Measurements from ENCODE around the gene PDE4D.
"Not testable (repeated sequence)": the region's sequence is repeated elsewhere in the genome, so short reads cannot be mapped to it uniquely, and the experiment has no call there.

PDE4D gene

GRCh38 chr5:59420596-59420995, 472.9 kb downstream of the PDE4D start:
- no peak overlapping the region for H3K4me3 ChIP-seq (ENCODE audit: low read depth, low read length)
- peak; percentile 19 for DNase-seq (ENCODE audit: low read depth)
- TF ChIP-seq CTCF (conservative IDR thresholded peaks at IDR 0.05; ENCODE audit: low read depth, low read length), result no peak

GRCh38 chr5:59418808-59419207, 474.7 kb downstream of the PDE4D start:
- DNase-seq (ENCODE audit: low read depth), result no peak
- H3K4me3 ChIP-seq (ENCODE audit: low read depth, low read length), result no peak overlapping the region
- no peak for TF ChIP-seq CTCF (conservative IDR thresholded peaks at IDR 0.05; ENCODE audit: low read depth, low read length)

DNA sequence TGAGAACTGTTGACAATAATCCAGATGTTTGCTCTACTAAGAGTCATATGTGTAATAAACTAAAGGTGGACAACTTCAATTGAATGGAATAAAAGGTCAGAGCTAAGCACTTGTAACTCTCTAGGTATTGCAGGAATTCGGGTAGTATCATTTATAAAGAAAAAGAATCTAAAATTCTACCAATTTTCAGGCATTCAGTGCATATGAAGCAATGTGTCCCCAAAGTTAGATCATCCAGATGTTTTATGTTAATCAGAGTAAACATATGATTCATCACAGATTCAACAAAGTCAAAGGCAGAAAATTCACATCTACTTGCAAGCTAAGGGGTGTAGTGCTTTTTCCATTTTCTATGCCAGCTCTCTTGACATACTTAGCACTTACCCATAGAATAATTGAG, 477.1 kb downstream of the PDE4D start:
- DNase-seq (ENCODE audit: low read depth), result peak; percentile 63
- no peak for TF ChIP-seq CTCF (conservative IDR thresholded peaks at IDR 0.05; ENCODE audit: low read depth, low read length)
- no peak overlapping the region for H3K4me3 ChIP-seq (ENCODE audit: low read depth, low read length)

DNA sequence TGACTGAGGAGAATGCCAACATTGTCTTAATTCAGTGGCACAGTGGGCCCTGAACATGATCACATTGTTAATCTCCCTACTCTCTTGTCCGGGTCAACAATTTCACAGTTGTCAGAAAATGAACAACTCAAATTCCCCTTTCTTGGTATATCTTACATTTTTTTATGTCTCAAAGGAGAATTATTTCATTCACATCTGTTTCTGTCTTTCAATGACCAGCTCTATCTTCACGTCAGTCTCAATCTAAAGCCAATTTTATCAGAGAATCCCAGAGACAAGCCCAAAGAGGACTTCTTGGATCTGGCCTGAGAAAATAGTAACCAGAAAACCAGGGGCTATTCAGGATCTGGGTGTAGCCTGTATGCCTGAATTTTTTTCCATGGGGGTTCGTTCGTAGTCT, 477.5 kb downstream of the PDE4D start:
- DNase-seq (ENCODE audit: low read depth), result no peak
- TF ChIP-seq CTCF (conservative IDR thresholded peaks at IDR 0.05; ENCODE audit: low read depth, low read length), result no peak

GRCh38 chr5:59412428-59412827, 481.1 kb downstream of the PDE4D start:
- DNase-seq (ENCODE audit: low read depth), result no peak
- no peak for TF ChIP-seq CTCF (conservative IDR thresholded peaks at IDR 0.05; ENCODE audit: low read depth, low read length)
- no peak overlapping the region for H3K4me3 ChIP-seq (ENCODE audit: low read depth, low read length)

More for the DNA sequence above, 477.5 kb downstream of the PDE4D start:
- H3K4me3 ChIP-seq (ENCODE audit: low read depth, low read length), result no peak overlapping the region

DNA sequence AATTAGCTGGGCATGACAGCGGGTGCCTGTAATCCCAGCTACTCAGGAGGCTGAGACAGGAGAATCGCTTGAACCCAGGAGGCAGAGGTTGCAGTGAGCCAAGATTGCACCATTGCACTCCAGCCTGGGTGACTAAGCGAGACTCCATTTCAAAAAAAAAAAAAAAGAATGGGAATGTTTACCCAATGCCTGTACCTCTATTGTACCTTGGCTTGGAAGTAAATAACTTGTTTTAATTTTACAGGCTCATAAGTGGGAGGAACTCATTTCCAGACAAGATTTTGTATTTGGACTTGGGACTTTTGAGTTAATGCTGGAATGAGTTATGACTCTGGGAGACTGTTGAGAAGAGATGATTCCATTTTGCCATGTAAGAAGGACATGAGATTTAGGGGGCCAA, 484.5 kb downstream of the PDE4D start:
- not testable (repeated sequence) for DNase-seq (ENCODE audit: low read depth); H3K4me3 ChIP-seq (ENCODE audit: low read depth, low read length)

DNA sequence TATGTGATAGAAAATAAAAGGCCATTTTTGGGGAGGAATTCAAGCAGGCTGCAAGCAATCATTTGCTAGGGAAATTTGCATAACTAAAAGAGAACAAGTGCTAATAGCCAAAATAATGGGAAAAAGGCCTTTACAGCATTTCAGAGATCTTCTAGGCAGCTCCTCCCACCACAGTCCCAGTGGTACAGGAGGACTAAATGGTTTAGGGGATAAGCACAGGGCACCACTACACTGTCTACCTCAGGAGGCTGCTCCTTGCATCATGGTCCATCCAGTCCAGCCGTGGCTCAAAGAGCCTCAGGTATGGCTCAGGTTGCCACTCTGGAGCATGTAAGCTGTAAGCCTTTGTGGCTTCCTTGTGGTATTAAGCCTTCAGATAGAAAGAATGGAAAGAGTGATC, 485.6 kb downstream of the PDE4D start:
- no peak for DNase-seq (ENCODE audit: low read depth)
- no peak for TF ChIP-seq CTCF (conservative IDR thresholded peaks at IDR 0.05; ENCODE audit: low read depth, low read length)
- H3K4me3 ChIP-seq (ENCODE audit: low read depth, low read length), result no peak overlapping the region

DNA sequence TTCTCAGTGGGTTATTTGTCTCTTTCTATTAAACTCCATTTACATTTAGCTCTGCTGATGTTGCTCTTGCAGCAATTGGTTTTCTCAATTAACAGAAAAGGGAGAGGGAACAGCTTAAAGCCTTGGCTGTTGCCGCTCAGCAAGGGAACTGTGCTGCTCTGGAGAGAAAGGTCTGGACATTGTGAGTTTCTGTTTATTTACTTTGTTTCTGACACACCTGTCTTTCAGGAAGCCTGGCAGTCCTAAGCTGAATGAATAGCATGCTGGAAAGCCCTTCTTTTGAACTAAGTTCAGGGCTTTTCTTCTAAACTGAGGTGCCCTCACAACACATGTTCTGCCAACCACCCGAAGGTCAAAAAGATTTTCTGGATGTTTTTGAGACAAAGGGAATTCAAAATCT, 491.9 kb downstream of the PDE4D start:
- H3K4me3 ChIP-seq (ENCODE audit: low read depth, low read length), result no peak overlapping the region
- TF ChIP-seq CTCF (conservative IDR thresholded peaks at IDR 0.05; ENCODE audit: low read depth, low read length), result no peak
- no peak for DNase-seq (ENCODE audit: low read depth)

GRCh38 chr5:59394956-59395355, 498.6 kb downstream of the PDE4D start:
- DNase-seq (ENCODE audit: low read depth); H3K4me3 ChIP-seq (ENCODE audit: low read depth, low read length): not testable (repeated sequence)
